Thyroid gland (tissue), 4 donors: ENCODE measurements around the gene KIF18A. TPM values are rescaled to one million over a fixed set of nuclear protein-coding genes. Genes with fewer than 3 reads are reported as not detected.

Source experiments
- DNase-seq, 2 donors: peaks; one replicate each; pipeline ENCODE4 v3.0.0-alpha.2; 2019
- H3K27ac ChIP-seq, 3 donors: fragments of 200-600 bp; sonication (generic); 1 replicate in 2 of 3; 2 replicates in 1 of 3; pipeline ENCODE4 v1.5.1; 2016 to 2019; ENCODE audit warnings: mild to moderate bottlenecking in 1 of 3, moderate library complexity in 1 of 3
- H3K27me3 ChIP-seq: fragments of 200-600 bp; sonication (generic); one replicate; pipeline ENCODE4 v1.5.1; 2019
- H3K36me3 ChIP-seq, 2 donors: fragments of 200-600 bp; sonication (generic); one replicate each; pipeline ENCODE4 v1.5.1; 2016 to 2019
- H3K4me1 ChIP-seq, 2 donors: fragments of 200-600 bp; sonication (generic); one replicate each; pipeline ENCODE4 v1.5.1; 2017 to 2019
- H3K4me3 ChIP-seq, 3 donors: fragments of 200-600 bp; sonication (generic); replicated peaks in 1 of 3; 1 replicate in 2 of 3; 2 replicates in 1 of 3; pipeline ENCODE4 v1.5.1; 2016; ENCODE audit warnings: mild to moderate bottlenecking in 1 of 3
- H3K9me3 ChIP-seq: fragments of 200-600 bp; sonication (generic); one replicate; pipeline ENCODE4 v1.5.1; 2017
- POLR2A ChIP-seq, 2 donors: fragments of 450-650 bp; IDR thresholded peaks; one replicate each; pipeline ENCODE4 v1.6.1; 2017; ENCODE audit warnings: antibody characterized with exemption in 2 of 2, mild to moderate bottlenecking in 2 of 2, moderate library complexity in 1 of 2
- WGBS, 2 donors: methylation state at CpG; one replicate each; pipeline ENCODE4 v1.1.5; 2017; 5-methylcytosine and 5-hydroxymethylcytosine counted together
- intact Hi-C: fragments of 100-400 bp; cut with DNase I; formaldehyde crosslinking; loops from one replicate; pipeline ENCODE4 v1.15.1; 2023
- total RNA-seq, 4 donors: library from RNA; depleted of rRNA; stranded (reverse); fragments of >200 nt; gene quantifications; one replicate each; pipeline ENCODE4 v1.2.3, GENCODE V29; 2016
- TF ChIP-seq, protein P1 (sequence below), 6 experiments: fragments of 200-600 bp in 3 of 6; fragments of 450-650 bp in 3 of 6; sonication (generic) in 3 of 6; IDR thresholded peaks; one replicate each; pipeline ENCODE4 v1.5.1; 2016 to 2019; ENCODE audit warnings: antibody characterized with exemption in 6 of 6, mild to moderate bottlenecking in 2 of 6, inconsistent platforms in 1 of 6, moderate library complexity in 1 of 6

The KIF18A gene
- total RNA-seq, 4 donors from 2014 or later, result 2.3 to 4.6 (median 4.1) TPM

DNA sequence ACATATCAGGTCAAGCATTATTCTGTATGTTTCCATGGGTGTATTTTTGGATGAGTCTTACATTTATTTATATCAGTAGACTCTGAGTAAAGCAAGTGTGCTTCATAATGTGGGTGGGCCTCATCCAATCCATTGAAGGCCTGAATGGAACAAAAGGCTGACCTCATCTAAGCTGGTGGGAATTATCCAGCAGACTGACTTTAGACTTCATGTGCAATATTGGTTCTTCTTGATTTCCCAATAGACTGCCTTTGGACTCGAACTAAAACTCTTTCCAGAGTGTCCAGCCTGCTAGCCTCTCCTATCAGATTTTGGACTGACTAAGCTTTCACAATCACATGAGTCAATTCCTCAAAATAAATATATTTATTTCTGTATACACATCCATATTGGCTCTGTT, 116.2 kb downstream of the KIF18A start:
- Histone ChIP-seq H3K4me3 (no peak overlapping the region), H3K27ac (no peak overlapping the region), H3K27me3 (no peaks in the 10 kb centered on the region), H3K9me3 (no peaks in the 10 kb centered on the region), H3K4me1 (no peaks in the 10 kb centered on the region), H3K36me3 (no peaks in the 10 kb centered on the region)
- 83 to 90% methylated on average over 1 of the region's 1 CpG for WGBS, 2 donors
- intact Hi-C loops, result no loop called here
- no peak for DNase-seq
- TF ChIP-seq, protein P1, sequence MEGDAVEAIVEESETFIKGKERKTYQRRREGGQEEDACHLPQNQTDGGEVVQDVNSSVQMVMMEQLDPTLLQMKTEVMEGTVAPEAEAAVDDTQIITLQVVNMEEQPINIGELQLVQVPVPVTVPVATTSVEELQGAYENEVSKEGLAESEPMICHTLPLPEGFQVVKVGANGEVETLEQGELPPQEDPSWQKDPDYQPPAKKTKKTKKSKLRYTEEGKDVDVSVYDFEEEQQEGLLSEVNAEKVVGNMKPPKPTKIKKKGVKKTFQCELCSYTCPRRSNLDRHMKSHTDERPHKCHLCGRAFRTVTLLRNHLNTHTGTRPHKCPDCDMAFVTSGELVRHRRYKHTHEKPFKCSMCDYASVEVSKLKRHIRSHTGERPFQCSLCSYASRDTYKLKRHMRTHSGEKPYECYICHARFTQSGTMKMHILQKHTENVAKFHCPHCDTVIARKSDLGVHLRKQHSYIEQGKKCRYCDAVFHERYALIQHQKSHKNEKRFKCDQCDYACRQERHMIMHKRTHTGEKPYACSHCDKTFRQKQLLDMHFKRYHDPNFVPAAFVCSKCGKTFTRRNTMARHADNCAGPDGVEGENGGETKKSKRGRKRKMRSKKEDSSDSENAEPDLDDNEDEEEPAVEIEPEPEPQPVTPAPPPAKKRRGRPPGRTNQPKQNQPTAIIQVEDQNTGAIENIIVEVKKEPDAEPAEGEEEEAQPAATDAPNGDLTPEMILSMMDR (IDR thresholded peaks at IDR 0.05), result no peak
- TF ChIP-seq POLR2A (IDR thresholded peaks at IDR 0.05), result no peak

DNA sequence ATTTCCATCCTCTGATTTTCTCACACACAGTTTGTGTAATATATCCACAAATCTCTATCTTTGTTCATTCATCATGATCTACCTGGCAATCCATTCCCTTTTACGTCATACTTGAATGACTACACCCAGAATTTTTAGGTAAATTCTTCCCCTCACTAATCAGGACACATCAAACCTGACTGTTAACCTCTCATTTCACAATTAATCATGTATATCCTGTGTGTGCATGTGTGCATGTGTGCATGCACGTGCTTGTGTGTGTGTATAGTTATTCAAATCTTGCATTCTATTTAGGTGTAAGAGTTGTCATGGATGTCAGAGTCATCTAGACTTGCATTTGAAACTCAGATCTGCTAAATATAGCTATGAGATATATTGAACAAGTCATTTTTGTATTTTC, 130.4 kb downstream of the KIF18A start:
- Histone ChIP-seq H3K36me3 (no peaks in the 10 kb centered on the region), H3K27me3 (no peaks in the 10 kb centered on the region), H3K9me3 (no peaks in the 10 kb centered on the region), H3K27ac (no peak overlapping the region), H3K4me3 (no peak overlapping the region), H3K4me1 (no peaks in the 10 kb centered on the region)
- DNase-seq, result no peak
- intact Hi-C loops, result no loop called here
- 84 to 93% methylated on average over 2 of the region's 2 CpGs for WGBS, 2 donors
- no peak for TF ChIP-seq POLR2A (IDR thresholded peaks at IDR 0.05)
- TF ChIP-seq, protein P1 (IDR thresholded peaks at IDR 0.05), result no peak

DNA sequence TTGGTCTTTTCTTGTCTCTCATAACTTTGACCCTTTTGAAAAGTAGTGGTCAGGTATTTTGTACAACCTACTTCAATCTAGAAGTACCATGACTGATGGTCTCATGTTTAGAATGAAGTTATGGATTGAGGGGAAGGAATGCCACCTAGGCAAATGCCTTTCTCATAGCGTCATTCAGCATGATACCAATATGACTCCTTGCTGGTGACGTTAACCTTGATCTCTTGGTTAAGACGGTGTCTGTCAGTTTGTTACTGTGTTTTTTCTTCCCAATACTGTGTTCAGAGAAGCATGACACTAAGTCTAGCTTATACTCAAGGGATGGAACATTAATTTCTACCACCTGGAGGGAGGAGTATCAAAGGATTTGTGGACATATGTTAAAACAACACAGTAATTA, 130.9 kb downstream of the KIF18A start:
- intact Hi-C loops, result no loop called here
- Histone ChIP-seq H3K27me3 (no peaks in the 10 kb centered on the region), H3K4me3 (no peak overlapping the region), H3K27ac (no peak overlapping the region), H3K9me3 (no peaks in the 10 kb centered on the region), H3K4me1 (no peaks in the 10 kb centered on the region), H3K36me3 (no peaks in the 10 kb centered on the region)
- 54 to 63% methylated on average over 3 of the region's 3 CpGs for WGBS, 2 donors
- TF ChIP-seq, protein P1 (IDR thresholded peaks at IDR 0.05), result no peak
- no peak for TF ChIP-seq POLR2A (IDR thresholded peaks at IDR 0.05)
- no peak for DNase-seq

DNA sequence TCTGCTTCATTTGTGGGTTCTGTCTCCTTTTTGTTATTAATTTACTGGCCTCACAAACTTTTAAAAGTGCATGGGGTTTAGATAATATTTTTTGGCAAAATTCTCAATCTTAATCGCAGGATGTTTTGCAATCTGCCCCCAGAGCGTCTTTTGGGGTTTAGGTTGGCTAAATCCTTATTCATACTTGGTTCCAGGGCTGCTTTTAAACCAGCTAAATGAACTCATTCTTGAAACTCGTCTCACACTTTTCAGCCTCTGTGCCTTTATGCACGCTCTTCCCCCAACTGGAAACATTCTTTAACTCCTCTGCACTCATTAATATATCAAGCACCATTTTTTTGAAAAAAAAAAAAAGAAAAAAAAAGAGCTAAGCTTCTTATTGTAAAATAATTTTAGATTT, 131.7 kb downstream of the KIF18A start:
- H3K36me3 ChIP-seq, result no peaks in the 10 kb centered on the region
- WGBS, 2 donors, result 68 to 74% methylated on average over 4 of the region's 4 CpGs
- no peak overlapping the region for H3K4me3 ChIP-seq
- H3K27me3 ChIP-seq, result no peaks in the 10 kb centered on the region
- intact Hi-C loops, result no loop called here
- DNase-seq, result no peak
- no peaks in the 10 kb centered on the region for H3K9me3 ChIP-seq
- no peaks in the 10 kb centered on the region for H3K4me1 ChIP-seq
- TF ChIP-seq, protein P1 (IDR thresholded peaks at IDR 0.05), result no peak
- H3K27ac ChIP-seq, result no peak overlapping the region

DNA sequence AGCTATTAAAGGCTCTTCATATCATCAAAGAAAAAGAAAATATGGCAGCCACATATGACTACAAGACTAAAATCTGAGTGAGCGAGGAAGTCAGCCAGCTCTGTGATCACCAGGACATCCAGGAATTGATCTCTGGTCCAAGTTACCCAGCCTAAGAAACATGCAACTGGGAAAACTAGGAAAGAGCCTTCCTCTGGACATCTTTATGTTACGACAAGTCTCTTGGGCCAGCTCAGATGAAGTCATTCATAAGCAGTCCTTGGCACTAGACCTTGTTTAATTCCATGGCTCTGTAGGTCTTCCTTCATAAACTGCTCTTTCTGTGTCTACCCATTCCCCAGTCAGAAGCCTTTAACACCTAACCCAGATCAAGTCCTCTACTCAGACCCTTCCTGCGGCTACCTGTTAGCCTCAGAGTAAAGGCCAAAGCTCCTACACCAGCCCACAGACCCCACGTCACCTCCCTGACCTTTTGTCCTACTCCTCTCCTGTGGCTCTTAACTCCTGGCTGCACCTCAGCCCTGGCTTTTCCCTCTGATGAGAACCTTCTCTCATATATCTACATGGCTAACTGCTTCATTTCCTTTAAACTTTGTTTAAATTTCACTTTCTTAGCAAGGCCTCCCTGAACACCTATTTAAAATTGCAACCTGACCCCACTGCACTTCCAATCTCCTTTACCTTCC, 134.0 kb downstream of the KIF18A start:
- TF ChIP-seq, protein P1 (IDR thresholded peaks at IDR 0.05), result no peak
- TF ChIP-seq POLR2A (IDR thresholded peaks at IDR 0.05), result no peak
- no peak for DNase-seq
- intact Hi-C loops, result no loop called here

More for the DNA sequence above, 134.0 kb downstream of the KIF18A start:
- 82 to 86% methylated on average over 4 of the region's 4 CpGs for WGBS, 2 donors
- Histone ChIP-seq H3K9me3 (no peaks in the 10 kb centered on the region), H3K27me3 (no peaks in the 10 kb centered on the region), H3K4me1 (no peaks in the 10 kb centered on the region), H3K36me3 (no peaks in the 10 kb centered on the region), H3K4me3 (no peak overlapping the region), H3K27ac (no peak overlapping the region)
